GM19351 (cell line): Measurements from ENCODE around the gene C2CD2.
"Not testable (repeated sequence)": the region's sequence is repeated elsewhere in the genome, so short reads cannot be mapped to it uniquely, and the experiment has no call there.

Experiments used
- ATAC-seq: cut with Tn5 transposase; IDR thresholded peaks from one replicate; pipeline ENCODE4 v1.9.1; 2021; ENCODE audit warnings: mild to moderate bottlenecking, moderate library complexity; ENCODE audit not compliant: unreplicated experiment

C2CD2 gene

GRCh38 chr21:41958886-41959563, 5.2 kb upstream of the C2CD2 start:
- no peak for ATAC-seq

GRCh38 chr21:41957991-41958766, 4.4 kb upstream of the C2CD2 start:
- ATAC-seq = no peak

- ATAC-seq = no peak
Observed at GRCh38 chr21:41956926-41957729, 3.3 kb upstream of the C2CD2 start.

GRCh38 chr21:41955516-41955915, 1.7 kb upstream of the C2CD2 start:
- ATAC-seq = no peak

GRCh38 chr21:41954654-41955499, 1.1 kb upstream of the C2CD2 start:
- no peak for ATAC-seq

GRCh38 chr21:41953249-41953830, 478 bp downstream of the C2CD2 start:
- ATAC-seq = peak; percentile 29

DNA sequence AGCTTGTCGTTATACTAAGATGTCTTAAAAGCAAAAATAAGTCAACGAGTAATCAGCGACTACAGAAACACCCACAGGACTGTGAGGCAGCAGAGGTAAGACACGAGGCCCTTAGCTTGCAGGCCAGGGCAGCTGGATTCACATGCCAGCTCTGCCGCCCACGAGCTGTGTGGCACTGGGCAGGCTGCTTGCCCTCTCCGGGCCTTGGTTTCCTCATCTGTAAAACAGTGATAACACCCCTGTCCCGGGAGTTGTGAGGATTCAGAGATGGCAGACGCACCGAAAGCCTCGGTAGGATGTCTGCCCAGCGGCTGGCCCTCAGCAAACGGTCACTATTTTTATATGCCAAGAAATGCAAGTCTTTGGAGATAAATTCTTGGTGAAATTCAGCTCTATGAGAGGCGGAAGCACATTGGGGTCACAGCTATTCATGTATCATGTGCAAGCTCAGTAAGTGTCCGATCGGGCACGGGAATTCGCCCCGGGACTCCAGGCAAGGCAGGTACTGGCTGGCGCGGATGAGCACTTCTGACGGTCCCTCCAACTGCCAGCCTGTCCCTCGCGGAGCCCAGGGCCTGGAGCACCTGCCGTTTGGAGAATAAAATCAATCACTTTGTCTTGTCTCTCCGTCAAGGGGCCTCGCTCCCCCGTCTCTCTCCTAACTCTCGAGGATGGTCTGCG, 1.1 kb downstream of the C2CD2 start:
- ATAC-seq = no peak

GRCh38 chr21:41951876-41952567, 1.8 kb downstream of the C2CD2 start:
- no peak for ATAC-seq

GRCh38 chr21:41950941-41951351, 2.9 kb downstream of the C2CD2 start:
- ATAC-seq = no peak

DNA sequence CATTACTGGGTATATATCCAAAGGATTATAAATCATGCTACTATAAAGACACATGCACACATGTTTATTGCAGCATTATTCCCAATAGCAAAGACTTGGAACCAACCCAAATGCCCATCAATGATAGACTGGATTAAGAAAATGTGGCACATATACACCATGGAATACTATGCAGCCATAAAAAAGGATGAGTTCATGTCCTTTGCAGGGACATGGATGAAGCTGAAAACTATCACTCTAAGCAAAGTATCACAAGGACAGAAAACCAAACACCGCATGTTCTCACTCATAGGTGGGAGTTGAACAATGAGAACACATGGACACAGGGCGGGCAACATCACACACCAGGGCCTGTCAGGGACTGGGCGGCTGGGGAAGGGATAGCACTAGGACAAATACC, 4.2 kb downstream of the C2CD2 start:
- ATAC-seq = not testable (repeated sequence)

- ATAC-seq = no peak
Observed at GRCh38 chr21:41948901-41949300, 4.9 kb downstream of the C2CD2 start.

DNA sequence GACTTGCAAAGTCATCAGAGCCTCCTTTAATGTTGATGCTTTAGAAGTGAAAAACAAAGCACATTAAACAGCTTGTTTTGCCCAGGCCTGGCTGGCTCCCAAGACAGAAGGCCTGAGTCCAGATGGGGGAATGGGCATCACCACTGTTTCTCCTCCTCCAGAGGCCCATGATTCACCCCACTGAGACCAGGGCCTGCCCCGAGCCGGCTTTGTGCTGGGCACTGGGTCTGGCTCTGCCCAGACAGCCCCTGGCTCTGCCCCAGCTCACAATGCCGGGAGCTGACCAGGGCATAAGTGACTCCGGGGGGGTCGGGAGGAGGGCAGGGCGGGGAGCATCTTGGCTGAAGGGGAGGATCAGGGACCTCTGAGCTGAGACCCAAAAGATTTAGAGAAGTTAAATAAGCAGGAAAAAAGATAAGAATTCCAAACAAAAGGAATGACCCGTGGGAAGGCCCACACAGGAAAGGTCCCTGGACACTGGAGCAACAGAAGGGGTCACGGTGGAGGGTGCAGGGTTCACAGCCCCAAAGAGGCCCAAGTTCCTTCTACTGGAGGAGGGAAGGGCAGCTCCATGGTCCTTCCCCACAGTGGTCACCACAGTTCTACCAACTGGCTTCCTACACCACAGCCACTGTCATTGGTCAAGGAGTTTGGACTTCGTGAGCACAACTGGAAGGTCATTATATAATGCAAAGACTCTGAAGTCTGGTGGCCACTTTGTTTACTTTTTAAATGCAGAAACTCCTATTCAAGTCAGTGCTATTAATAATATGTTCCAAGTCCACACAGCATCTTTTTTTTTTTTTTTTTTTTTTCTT, 5.5 kb downstream of the C2CD2 start:
- ATAC-seq = no peak

- no peak for ATAC-seq
Observed at GRCh38 chr21:41945982-41946381, 7.8 kb downstream of the C2CD2 start.

DNA sequence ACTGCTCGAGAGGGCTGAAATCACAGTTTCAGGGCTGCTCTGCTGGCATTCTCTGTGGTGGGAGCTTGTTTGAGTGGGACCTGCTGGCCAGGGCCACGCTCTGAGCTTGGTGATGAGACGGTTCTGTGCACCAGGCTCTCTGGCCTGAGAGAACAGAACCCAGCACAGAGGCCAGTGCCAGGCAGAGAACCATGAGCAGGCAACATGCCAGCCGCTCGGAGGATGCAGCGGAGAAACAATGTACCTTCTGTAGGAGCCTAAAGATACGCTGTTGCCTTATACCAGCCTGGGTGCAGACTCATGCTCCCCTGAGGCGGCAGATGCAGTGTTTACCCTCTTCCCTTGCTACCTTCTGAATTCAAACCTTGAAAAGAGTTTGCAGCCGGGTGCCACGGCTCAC, 10.0 kb downstream of the C2CD2 start:
- no peak for ATAC-seq

DNA sequence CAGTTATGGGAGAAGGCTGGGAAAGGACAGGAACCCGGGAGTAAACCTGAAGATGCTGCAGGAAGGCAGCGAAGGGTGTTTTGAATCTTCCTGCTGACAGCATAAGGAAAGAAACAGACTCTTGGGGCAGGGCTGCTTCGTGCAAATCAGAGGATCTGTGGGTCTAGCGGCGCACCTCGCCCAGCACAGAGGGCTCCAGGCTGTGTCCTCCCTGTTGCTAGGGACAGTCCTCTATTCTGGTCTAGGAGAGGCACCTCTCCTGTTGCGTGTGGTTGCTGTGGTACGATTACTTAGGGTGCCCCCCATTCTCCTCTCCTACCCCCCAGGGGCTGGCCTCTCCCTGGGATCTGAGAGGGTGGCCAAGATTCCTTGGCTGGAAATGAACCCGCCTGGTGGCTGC, 11.4 kb downstream of the C2CD2 start:
- ATAC-seq = no peak

DNA sequence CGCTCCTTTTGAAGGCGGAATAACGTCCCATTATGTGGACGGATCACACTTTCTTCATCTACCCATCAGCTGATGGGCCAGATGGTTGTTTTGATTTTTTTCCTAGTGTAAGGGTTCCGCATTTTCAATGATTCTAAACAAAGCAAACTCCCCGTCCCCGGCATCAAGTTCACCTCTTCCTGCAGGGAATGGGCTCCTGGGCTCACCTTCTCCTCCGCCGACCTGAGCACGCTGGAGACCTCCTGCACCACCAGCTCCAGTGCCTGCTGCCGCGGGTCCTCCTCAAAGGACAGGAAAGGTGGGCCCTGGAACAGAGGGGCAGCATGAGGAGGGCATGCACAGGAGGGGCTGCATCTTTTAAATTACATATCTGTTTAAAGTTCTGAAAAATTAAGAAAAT, 11.9 kb downstream of the C2CD2 start:
- no peak for ATAC-seq

GRCh38 chr21:41940431-41940830, 13.4 kb downstream of the C2CD2 start:
- ATAC-seq = no peak

GRCh38 chr21:41939391-41939790, 14.4 kb downstream of the C2CD2 start:
- ATAC-seq = no peak
